HuH-7.5 (cell line): Measurements from ENCODE around the gene GPHN.
"Not testable (repeated sequence)": the region's sequence is repeated elsewhere in the genome, so short reads cannot be mapped to it uniquely, and the experiment has no call there.

ENCODE experiments used
- DNase-seq: peaks from one replicate; pipeline ENCODE4 v3.0.0; 2011; ENCODE audit warnings: low spot score

The GPHN gene

DNA sequence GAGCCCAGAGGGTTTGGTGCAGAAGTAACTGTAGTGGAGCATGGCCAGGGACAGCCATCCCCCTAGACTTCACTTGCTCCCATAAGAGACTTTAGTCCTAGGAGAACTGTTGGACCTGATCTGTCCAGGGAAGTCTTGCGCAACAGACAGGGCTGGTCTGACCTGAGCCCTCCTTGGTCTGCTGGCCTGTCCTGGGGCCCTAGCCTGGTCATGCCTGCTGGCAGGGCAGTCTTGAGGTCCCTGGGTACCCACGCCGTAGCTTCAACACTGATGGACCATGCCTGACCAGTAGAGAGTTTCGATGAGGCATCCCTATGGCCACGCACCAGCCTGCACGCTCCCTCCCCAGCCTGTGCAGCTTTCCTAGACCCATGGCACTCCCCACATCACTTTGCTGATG, 305.7 kb downstream of the GPHN start:
- DNase-seq, result no peak

GRCh38 chr14:66815687-66816086, 307.7 kb downstream of the GPHN start:
- no peak for DNase-seq

DNA sequence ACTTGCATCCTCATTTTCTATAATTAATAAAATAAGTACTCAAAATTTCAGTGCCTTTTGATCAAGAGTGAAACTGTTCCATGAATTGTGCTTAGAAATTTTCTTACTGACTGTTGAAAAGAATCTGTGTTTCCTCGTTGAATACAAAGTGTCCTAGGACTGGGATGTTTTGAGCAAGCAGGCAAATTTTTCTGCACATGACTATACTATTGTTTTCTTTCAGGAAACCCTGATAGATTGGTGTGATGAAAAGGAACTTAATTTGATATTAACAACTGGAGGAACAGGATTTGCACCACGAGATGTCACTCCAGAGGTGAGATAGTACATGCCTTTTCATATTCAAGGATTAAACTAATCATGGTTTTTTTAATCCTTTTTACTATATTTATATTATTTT, 316.3 kb downstream of the GPHN start:
- DNase-seq, result no peak

DNA sequence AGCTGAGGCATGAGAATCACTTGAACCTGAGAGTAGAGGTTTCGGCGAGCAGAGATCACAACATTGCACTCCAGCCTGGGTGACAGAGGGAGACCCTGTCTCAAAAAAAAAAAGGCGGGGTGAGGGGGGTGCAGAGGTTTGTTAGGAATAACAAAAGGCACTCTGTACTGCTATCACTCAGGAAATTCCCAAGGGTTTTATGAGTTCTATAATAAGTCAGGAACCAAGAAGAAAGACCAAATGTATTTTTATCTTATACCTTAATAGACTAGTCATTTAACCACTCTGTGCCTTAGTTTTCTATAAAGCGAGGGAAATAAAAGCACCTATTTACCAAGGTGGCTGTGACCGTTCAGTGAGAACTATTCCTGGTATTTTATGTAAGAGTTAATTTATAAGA, 319.2 kb downstream of the GPHN start:
- no peak for DNase-seq

- no peak for DNase-seq
These were observed 323.2 kb downstream of the GPHN start for GRCh38 chr14:66831173-66831572.

DNA sequence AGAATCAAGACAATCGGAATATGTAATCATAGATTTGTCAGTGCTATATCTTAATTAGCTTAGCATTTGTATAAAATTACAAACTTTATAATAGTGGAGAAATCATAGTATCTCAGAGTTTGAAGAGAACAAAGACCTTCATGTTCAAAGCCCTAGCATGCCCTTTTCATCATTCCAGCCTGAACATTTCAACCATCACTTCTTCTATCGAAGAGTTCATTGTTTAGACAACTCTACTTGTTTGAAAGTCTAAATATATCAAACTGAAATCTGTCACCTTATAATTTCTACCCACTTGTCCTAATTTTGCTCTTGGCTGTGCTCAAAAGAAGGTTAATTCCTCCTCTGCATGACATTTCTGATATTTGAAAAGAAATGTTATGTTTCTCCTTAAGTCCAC, 325.9 kb downstream of the GPHN start:
- DNase-seq, result no peak

DNA sequence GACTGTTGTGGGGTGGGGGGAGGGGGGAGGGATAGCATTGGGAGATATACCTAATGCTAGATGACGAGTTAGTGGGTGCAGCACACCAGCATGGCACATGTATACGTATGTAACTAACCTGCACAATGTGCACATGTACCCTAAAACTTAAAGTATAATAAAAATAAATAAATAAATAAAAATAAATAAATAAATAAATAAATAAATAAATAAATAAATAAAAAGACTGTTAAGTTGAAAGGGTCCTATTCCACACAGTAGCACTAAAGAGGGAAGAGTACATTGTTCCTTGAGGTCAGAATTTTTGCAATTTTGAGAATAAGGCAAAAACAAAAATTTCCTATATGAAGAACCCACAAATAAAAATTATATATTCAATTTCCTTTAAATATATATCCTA, 329.5 kb downstream of the GPHN start:
- DNase-seq, result not testable (repeated sequence)

- DNase-seq, result no peak
These were observed 335.1 kb downstream of the GPHN start for GRCh38 chr14:66842911-66843512.

DNA sequence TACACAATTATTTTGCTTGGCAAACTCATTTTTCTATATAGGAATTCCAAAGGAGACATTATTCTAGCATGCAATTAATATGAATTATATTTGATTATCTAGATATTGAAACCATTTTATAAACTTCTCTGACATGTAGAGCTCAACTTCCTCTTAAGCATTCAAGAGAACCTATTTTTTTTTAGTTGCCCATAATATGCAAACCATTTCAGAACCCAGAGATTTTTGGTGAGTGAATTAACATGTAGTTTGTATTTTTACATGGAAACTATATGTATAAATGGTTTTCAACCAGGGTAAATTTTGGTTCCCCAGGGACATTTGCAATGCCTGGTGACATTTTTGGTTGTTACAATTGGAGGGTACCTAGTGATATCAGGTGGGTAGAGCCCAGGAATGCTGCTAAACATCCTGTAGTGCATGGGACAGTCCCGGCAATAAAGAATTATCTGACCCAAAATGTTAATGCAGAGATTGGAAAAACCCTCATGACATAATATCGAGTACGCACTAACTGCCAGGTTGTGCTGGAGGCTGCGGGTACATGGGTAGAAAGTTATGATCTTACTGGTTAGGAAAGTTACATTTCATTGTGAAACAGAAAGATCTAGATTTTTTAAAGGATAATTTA, 342.4 kb downstream of the GPHN start:
- DNase-seq, result no peak

DNA sequence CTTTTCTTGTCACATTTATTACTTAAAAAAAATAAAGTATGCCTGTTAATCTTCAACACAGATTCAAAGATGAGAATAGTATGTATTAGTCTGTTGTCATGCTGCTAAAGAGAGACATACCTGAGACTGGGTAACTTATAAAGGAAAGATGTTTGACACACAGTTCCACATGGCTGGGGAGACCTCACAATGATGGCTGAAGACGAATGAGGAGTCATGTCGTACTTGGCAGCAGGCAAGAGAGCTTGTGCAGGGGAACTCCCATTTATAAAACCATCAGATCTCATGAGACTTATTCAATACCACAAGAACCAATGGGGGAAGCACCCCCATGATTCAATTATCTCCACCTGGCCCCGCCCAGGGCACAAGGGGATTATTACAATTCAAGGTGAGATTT, 345.4 kb downstream of the GPHN start:
- DNase-seq, result no peak

DNA sequence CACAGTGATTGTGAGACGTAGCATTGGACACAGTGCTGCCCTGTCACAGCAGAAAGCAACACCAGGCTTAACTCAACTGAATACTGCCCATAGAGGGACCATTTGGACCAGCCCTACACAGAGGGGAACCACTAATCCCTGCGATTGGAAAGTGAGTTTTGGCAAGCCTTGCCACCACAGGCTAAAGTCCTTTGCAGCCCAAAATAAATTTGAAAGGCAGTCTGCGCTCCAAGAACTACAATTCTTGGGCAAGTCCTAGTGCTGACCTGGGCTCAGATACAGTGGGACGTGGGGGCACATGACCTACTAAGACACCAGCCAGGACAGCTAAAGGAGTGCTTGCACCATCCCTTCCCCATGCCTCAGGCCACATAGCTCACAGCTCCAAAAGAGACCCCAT, 349.9 kb downstream of the GPHN start:
- no peak for DNase-seq

DNA sequence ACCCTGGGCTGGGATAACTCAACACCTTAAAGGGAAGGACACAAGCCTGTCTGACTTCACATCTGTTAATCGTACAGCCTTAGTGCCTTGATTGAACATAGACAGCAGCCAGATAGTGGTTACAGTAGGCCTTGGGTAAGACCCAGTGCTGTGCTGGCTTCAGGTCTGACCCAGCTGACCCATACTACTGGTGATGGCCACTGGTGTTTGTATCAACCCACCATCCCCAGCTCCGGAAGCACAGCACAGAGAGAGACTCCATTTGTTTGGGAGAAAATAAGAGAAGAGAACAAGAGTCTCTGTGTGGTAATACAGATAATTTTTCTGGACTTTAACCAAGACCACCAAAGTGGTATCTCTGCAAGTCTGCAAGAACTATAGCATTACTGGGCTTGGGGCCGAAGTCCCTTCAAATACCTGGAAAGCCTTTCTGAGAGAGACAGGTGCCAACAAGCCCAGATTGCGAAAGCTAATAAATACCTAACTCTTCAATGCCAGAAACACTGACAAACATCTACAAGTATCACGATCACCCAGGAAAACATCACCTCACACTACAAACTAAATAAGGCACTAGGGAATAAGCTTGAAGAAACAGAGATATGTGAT, 351.2 kb downstream of the GPHN start:
- no peak for DNase-seq

GRCh38 chr14:66881596-66881995, 373.6 kb downstream of the GPHN start:
- DNase-seq, result no peak

GRCh38 chr14:66884149-66884548, 376.2 kb downstream of the GPHN start:
- DNase-seq, result no peak

DNA sequence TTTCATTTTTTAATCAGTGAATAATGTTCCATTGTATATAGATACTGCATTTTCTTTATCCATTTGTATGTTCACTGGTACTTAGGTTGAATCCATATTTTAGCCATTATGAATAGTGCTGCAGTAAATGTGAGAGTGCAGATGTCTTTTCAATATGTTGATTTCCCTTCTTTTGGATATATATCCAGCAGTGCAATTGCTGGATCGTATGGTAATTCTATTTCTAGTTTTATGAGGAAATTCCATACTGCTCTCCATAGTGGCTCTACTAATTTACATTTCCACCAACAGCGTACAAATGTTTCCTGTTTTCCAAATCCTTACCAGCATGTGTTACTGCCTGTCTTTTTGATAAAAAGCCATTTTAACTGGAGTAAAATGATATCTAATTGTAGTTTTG, 392.8 kb downstream of the GPHN start:
- no peak for DNase-seq

DNA sequence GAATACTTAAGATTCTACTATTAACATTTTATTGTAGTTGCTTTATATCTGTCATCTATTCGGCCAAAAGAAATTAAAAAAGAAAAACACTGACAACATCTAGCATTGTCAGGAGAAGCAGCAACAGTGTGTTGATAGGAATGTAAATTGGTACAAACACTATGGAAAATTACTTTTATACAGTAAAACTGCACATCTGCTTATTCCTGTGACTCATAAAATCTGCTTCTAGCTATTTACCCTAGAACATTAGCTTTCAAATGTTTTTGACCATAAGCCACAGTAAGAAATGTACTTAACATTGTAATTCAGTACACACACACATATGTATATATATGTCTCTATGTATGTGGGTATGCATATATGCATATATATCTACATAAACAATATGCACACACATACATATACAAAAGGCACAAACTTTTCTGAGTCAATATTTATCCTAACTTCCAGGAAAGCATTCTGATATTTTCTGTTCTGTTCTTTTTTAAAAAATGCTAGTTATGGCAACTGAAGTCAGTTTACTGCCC, 402.4 kb downstream of the GPHN start:
- DNase-seq, result no peak

GRCh38 chr14:66916421-66916820, 408.5 kb downstream of the GPHN start:
- DNase-seq, result no peak

DNA sequence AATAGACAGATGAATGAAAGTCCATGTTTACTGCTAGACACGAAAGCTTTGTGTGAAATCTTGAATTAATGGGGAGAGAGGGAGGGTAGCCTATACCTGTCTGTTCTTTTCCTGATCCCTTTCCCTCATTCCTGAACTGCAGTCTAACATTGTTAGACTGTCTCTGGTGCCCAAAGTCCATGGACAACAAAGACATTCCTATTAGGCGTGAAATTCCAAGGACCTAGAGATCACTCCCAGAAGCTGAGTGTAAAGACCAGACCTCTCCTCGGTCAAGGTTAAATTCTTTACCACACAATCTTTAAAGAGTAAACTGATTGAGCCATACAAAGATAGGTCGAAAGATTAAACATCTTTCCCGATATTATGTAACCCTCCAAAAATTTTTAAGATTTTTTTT, 410.6 kb downstream of the GPHN start:
- DNase-seq, result no peak

GRCh38 chr14:66920196-66920595, 412.2 kb downstream of the GPHN start:
- no peak for DNase-seq

- DNase-seq, result no peak
These were observed 415.3 kb downstream of the GPHN start for GRCh38 chr14:66923251-66923650.

DNA sequence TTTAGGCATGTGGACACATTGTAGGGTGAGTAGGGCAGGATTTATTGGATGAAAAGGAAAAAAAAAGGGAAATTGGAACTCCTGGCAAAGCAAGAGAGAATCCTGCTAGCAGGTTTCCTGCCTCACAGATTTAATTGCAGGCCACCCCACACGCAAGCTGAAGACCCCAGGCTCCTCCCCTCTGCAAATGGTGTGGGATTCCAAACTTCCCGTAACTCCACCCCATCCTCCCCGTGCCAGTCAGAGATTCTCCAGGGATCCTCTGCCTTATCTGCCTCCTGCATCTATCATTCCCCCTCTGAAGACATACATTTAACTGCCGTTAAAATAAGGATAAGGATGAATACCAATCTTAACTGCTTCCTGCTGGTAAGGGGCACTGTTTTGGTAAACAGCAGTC, 431.5 kb downstream of the GPHN start:
- no peak for DNase-seq

GRCh38 chr14:66944872-66945271, 436.9 kb downstream of the GPHN start:
- DNase-seq, result no peak

- DNase-seq, result no peak
These were observed 447.2 kb downstream of the GPHN start for GRCh38 chr14:66955159-66955558.
